Suppressor macrophage treated with lipopolysaccharide for 1 hour (primary cell): ENCODE results near the gene BCAM.

ENCODE experiments used
- DNase-seq, 3 donors: peaks; one replicate each; pipeline ENCODE4 v3.0.0-alpha.2; 2020 to 2022

Gene BCAM

DNA sequence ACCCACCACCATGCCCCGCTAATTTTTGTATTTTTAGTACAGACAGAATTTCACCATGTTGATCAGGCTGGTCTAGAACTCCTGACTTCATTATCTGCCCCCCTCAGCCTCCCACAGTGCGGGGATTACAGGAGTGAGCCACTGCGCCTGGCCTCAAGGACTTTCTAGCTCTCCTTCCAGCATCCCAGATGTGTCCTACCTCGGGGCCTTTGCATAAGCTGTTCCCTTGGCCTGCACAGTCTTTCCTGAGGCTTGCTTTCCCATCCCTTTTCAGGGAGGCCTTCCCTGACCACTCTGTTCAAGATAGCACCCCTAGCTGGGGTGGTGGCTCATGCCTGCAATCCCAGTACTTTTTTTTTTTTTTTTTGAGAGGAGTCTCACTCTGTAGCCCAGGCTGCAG lies 14.3 kb upstream of the BCAM start:
- DNase-seq: no peak

DNA sequence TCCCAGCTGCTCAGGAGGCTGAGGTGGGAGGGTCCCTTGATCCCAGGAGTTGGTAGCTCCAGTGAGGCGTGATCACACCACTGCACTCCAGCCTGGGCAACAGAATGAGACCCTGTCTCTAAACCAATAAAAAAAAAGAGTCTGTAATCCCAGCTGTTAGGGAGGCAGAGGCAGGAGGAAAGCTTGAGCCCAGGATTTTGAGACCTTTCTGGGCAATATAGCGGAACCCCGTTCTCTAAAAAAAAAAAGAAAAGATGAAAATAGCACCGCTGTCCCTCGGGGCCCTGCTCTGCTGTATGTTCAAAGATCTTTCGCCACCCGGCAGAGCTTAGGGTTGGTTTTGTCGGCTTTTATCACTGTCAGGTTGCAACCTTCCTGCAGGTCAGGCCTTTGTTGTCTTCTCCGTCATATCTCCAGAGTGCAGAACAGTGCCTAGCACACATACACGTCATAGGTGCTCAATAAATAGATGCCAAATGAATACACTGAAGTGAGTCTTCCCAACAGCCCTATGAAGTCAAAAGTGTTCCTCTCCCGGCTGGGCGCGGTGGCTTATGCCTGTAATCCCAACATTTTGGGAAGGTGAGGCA lies 13.4 kb upstream of the BCAM start:
- DNase-seq: no peak

DNA sequence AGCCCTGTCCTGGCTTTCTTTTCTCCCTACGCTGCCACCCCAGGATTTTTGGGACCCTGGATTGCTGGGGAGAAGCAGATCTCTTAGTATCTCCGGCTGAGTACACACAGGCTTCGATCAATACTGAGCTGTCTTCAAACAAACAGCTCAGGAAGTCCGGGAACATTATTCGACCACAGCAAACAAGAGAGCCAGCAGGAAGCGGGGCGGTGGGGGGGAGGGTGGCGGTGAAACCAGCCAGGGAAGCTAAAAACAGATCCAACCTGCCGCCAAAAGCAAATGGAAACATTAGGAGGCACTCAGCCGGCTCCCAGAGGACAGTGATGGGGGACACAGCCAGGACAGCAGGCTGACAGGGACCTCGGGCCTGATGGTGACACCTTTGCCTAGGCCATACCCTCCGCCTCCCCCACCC lies 12.2 kb upstream of the BCAM start:
- no peak for DNase-seq

DNA sequence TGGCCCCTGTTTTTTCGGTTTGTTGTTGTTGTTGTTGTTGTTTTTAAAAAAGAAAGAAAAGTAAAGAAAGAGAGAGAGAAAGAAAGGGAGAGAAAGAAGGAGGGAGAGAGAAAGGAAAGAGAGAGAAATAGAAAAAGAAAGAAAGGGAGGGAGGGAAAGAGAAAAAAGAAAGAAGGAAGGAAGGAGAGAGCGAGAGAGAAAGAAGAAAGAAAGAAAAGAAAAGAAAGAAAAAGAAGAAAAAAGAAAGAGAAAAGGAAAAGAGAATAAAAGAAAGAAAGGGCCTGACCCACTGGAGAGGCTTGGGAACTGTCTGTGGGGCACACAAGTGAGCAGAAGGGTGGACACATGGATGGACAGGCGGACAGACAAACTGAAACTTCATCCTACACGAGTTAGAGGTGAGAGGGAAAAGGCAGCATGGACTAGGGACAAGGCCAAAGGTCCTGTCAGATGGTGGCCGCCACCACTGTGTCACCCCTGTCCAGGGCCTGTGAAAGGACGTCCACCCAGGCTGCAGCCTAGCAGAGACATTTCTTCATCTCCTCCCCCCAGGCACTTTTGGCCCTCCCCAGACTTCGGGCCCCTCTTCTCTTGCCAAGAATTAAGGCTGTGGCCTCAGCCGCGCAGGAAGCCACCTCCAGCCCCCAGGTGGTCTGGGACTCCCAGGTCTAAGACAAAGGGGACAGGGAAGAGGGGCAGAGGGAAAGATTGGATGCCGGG lies 9.1 kb upstream of the BCAM start:
- DNase-seq: no peak

DNA sequence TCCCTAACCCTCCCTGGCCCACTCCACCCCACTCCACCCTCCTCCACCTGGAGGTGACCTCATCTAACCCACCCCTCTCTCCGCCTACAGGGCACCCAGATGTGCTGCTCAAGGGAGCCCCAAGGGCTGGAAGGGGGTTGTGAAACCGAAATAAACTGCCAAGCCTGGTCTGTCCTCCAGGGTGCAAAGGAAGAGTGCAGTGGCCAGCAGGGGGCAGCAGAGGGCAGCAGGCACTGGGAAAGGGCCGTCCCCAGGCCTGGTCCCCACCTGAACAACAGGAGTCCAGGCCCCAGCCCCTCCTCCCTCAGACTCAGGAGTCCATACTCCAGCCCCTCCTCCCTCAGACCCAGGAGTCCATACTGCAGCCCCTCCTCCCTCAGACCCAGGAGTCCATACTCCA lies 8.4 kb upstream of the BCAM start:
- peak; percentile 87 to 95 (median 92) for DNase-seq

DNA sequence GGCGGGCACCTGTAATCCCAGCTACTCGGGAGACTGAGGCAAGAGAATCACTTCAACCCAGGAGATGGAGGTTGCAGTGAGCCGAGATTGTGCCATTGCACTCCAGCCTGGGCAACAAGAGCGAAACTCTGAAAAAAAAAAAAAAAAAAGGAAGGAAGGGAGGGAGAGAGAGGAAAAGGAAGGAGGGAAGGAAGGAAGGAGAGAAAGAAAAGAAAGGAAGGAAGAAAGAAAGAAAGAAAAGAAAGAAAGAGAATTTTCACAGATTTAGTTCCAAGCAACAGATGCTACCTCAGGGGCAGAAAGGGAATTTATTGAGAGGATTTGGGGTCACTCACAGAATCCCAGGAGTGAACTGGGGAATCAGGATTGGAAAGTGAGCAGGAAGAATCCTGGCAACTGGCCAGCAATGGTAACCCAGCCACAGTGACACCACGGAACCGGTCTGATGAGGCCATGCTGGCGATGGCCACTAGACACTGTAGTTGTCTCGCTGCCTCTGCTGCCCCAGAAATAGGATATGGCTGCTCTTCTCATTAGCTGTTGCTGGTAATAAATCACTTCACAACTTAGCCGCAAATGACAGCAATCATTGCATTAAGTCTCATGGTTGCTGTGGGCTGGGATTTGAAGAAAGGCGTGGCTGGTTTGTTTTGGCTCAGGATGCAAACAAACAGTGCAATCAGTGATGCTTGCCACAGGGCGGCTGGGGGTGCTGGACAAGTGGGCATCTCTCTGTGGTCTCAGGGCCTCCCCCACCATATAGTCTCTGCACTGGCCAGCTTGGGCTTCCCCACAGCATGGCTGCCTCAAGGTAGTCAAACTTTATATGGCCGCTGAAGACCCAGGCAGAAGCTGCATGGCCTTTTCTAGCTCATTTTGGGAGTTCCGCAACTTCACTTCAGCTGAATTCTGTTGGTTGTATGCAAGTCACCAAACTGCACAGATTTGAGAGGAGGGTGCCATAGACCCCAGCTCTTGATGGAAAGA lies 5.2 kb upstream of the BCAM start:
- DNase-seq: no peak

DNA sequence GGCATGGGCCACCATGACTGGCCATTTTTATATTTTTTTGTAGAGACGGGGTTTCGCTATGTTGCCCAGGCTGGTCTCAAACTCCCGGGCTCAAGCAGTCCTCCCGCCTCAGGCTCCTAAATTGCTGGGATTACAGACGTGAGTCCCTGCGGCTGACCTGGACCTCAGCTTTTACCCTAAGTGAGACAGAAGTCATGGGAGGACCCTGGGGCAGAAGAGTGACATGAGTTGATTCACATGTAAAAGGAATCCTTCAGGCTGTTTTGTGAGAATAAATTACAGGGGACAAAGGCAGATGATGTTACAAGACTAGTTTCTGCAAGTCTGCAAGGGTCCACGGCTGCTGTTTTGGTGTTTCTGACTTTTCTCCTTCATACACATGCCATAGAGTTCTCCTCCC lies 2.6 kb upstream of the BCAM start:
- no peak for DNase-seq

DNA sequence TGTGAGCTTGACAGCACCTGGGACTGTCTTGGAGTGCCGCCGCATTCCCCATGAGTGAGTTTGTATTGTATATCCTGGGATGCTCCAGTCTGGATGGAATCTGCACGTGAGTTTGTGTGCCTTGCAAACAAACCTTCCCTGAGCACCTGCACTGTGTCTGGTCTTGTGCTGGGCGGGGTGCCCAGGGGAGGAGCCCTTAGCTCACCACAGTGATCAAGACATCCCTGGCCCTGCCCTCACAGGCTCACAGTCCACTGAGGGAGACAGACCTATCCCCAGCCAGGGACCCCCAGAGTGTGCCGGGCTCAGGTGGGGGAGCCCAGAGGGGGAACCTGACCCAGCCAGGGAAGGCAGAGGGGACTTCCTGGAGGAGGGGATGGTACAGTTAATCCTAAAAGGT lies 1.7 kb upstream of the BCAM start:
- DNase-seq: no peak

DNA sequence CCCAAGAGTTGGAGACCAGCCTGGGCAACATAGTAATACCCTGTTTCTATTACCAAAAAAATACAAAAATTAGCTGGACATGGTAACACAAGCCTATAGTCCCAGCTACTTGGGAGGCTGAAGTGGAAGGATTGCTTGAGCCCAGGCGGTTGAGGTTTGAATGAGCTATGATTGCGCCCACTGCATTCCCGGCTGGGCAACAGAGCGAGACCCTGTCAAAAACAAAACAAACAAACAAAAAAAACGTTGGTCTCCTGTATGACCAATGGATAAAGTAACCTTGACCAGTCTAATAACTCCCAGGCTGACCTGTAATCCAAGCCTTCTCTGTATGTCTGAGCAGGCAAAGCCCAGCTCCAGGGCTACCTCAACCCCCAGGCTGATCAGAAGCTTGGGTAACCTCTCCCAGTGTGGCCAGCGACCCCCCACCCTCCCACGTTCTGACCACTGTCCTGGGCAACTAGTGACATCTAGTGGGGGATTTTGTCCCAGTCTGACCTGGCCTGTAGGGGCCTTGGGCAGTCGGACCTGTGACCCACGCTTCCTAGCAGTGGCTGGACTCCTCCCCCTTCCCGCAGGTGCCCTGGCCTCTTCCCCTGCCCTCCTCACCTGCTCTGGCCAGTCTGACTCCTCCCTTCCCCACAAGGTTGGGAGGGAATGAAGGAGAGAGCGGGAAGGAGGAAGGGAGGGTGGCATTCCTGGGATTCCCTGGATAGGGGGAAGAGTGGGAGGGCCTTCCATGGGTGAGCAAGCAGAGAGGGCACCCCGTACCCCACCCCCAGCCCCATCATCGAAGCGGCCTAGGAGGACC lies 1.0 kb upstream of the BCAM start:
- DNase-seq: peak; percentile 32 to 50 (median 36)

DNA sequence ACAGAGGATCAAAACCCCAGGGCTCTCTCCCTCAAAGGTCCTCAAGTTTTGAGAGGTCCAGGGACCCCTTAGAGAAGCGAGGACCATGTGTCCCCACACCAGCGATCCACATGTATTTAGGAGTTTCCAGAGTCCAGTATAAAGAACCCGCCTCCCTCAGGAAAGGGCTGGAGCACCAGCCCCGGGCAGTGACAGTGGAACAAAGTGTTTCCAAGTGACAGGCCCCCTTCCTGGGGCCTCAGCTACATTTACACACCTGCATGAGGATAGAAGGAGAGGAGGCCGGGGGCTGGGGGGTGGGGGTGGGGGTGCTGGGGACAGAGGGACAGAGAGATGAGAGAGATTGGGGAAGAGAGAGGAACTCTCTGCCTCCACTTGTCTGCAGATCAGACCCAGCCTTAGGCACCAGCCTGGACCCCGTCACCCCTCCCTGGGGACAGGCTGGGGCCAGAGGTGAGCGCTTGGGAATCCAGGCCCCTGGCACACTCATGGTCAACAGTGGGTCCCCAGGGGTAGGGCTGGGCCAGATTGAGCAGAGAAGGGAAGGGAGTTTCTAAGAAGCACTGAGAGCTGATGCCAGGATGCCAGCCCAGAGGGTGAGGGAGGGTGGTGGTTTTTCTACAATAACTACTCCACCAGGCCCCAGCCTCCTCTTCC lies 802 bp downstream of the BCAM start:
- no peak for DNase-seq

DNA sequence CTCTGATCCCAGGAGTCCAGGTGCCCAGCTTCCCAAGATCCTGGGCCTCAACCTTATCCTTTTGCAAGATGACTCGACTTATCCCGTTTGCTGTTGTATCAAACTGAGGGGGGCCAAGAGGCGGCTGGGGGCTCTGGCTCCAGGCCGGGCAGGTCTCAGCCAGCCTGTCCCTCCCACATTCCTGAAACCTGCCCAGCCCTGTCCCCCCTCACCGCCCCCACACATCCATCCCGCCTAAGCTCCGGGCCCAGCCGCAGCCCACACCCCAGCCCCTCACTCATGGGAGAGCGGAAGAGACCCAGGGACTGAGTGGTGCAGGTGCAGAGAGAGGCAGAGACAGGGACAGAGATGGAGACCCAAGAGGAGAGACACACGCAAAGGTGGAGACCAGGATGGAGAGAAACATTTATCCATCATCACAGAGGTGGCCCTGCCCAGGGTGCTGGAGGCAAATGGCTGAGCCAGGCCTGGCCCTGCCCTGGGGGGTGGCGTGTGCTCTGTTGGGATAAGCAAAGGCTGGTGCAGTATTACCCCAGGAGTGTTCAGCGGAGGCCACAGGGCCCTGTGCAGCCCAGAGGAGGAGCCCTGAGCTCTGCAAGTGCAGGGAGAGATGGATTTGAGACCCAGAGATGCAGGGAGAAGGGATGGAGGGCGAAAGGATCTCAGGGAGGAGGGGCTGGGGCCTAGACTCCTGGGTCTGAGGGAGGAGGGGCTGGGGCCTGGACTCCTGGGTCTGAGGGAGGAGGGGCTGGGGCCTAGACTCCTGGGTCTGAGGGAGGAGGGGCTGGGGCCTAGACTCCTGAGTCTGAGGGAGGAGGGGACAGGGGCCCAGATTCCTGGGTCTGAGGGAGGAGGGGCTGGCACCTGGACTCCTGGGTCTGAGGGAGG lies 1.6 kb downstream of the BCAM start:
- no peak for DNase-seq

DNA sequence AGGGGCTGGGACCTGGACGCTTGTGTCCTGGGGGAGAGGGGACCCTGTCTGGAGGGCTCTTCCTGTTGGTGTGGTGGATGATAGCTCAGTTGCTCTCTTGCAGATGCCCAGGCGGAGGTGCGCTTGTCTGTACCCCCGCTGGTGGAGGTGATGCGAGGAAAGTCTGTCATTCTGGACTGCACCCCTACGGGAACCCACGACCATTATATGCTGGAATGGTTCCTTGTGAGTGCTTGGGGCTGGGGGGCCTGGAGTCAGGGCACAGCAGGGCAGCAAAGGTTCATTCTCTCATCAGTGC lies 2.2 kb downstream of the BCAM start:
- no peak for DNase-seq

DNA sequence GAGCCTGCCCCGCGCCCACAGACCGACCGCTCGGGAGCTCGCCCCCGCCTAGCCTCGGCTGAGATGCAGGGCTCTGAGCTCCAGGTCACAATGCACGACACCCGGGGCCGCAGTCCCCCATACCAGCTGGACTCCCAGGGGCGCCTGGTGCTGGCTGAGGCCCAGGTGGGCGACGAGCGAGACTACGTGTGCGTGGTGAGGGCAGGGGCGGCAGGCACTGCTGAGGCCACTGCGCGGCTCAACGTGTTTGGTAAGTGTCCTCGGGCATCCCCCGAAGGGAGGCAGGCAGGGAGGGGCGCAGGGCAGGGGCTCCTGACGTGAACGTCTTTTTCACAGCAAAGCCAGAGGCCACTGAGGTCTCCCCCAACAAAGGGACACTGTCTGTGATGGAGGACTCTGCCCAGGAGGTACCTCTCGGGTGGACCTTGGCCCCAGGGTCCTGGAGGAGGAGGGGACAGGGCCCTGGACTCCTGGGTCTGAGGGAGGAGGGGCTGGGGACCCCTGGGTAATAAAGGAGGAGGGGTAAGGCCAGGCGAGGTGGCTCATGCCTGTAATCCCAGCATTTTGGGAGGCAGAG lies 3.3 kb downstream of the BCAM start:
- no peak for DNase-seq

DNA sequence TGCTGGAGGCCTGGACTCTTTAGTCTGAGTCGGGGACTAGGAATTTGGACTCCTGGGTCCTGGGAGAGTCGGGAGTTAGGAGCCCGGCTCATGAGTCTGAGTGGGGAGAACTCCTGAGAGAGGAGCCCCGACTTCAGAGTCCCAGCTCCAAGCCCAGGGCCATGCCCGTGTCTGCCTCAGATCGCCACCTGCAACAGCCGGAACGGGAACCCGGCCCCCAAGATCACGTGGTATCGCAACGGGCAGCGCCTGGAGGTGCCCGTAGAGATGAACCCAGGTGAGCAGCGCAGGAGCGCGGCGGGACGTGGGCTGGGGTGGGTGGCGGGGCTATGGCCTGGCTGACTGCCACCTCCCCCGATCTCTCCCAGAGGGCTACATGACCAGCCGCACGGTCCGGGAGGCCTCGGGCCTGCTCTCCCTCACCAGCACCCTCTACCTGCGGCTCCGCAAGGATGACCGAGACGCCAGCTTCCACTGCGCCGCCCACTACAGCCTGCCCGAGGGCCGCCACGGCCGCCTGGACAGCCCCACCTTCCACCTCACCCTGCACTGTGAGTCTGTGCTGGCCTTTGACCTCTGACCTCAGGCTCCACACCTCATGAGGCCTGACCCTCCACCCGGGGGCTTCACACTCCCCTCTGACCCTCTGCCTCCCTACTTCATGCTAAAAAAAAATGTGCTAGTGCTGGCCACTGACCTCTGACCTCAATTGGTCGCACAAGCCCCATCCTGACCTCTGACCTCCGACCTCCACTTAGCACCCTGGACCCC lies 4.4 kb downstream of the BCAM start:
- DNase-seq: no peak

DNA sequence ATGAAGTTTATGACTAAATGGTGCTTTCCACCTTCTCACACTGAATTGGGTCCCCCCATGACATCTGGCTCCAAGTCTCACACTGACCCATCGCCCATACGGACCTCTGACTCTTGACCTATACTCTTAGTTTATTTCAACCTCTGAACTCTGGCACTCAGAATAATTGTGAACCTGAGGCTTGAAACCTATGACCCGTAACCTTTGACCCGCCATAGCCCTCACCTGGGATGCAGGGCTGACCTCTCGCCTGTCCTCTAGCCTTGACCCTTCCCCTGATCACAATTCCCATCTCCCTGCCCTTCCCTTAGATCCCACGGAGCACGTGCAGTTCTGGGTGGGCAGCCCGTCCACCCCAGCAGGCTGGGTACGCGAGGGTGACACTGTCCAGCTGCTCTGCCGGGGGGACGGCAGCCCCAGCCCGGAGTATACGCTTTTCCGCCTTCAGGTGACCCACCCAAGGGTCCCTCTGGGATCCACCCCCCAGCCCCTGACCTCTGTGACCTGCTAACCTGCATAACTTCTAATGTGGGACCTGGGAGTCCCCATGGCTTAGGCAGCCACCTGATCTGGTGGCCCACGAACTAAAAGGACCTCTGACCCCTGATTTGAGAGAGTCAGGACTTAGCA lies 5.1 kb downstream of the BCAM start:
- no peak for DNase-seq

DNA sequence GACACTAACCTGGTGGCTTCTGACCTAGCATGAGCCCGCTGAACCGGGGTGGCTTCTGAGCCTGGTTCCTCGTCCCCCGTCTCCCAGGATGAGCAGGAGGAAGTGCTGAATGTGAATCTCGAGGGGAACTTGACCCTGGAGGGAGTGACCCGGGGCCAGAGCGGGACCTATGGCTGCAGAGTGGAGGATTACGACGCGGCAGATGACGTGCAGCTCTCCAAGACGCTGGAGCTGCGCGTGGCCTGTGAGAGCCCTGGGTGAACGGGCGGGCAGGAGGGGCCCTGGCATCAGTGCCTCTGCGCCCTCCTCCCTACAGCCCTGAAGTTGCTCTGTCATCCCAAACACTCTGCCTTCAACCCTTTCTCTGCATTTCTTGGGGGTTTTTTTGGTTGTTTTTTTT lies 5.6 kb downstream of the BCAM start:
- peak in 1 of 3 donors; percentile 16 for DNase-seq

DNA sequence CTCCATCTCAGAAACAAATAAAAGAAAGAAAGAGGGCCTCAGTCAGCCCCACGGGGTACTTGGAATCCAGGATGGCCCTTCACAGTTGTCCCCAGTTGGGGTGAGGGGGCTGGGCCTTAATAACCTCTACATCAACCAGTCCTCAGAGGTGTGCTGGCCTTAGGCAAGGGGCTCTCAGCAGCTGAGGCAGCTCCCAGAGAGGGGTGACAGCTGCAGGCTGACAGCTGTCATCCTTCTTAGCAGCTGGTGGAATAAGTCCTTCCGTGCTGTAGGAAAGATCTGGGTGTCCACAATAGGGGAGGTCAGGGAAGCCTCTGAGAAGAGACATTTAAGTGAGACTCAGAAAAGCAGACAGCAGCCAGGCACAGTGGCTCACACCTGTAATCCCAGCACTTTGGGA lies 7.4 kb downstream of the BCAM start:
- DNase-seq: no peak

DNA sequence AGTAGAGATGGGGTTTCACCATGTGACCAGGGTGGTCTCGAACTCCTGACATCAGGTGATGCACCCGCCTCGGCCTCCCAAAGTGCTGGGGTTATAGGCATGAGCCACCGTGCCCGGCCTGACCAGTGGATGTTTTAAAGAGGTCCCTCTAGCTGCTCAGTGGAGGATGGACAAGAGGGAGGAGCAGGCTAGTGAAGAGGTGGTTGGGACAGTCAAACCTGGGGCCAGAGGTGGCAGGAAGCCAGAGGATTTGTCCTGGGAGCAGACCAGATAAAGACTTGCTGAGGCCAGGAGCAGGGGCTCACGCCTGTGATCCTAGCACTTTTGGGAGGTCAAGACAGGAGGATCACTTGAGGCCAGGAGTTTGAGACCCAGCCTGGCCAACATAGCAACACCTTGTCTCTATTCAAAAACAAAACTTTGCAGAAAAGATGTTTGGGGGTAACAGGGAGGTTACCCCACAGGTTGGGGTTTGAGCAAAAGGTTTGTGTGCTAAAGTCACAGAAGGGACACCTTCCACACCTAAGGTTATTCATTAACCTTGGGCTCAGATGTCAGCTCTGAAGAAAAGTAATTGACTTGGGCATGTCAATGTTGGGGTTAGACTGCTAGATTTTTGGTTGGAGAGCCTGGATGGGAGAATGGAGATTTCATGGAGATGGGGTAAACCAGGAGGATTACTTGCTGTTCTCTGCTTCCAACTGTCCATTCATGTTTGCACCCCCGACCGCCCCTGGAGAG lies 9.0 kb downstream of the BCAM start:
- DNase-seq: no peak

DNA sequence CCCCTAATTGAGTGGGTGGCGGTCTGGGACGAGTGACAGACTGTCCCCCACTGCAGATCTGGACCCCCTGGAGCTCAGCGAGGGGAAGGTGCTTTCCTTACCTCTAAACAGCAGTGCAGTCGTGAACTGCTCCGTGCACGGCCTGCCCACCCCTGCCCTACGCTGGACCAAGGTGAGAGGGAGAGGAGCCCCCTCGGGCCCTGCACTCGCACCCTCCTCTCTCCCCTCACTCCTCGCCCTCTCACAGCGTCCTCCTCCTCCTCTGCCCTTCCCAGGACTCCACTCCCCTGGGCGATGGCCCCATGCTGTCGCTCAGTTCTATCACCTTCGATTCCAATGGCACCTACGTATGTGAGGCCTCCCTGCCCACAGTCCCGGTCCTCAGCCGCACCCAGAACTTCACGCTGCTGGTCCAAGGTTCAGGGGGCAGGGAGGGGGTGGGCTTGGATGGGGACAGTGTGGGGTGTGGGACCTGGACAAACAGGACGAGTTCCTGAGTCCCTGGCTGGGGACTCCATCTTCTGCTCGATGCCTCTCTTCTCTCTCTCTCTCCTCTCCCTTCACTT lies 9.6 kb downstream of the BCAM start:
- no peak for DNase-seq
